HG02763 (cell line): ENCODE data around the gene SPTBN1.

Experiments
- ATAC-seq: cut with Tn5 transposase; IDR thresholded peaks from one replicate; pipeline ENCODE4 v1.9.1; 2021; ENCODE audit warnings: mild to moderate bottlenecking, moderate library complexity; ENCODE audit not compliant: unreplicated experiment

SPTBN1 gene

DNA sequence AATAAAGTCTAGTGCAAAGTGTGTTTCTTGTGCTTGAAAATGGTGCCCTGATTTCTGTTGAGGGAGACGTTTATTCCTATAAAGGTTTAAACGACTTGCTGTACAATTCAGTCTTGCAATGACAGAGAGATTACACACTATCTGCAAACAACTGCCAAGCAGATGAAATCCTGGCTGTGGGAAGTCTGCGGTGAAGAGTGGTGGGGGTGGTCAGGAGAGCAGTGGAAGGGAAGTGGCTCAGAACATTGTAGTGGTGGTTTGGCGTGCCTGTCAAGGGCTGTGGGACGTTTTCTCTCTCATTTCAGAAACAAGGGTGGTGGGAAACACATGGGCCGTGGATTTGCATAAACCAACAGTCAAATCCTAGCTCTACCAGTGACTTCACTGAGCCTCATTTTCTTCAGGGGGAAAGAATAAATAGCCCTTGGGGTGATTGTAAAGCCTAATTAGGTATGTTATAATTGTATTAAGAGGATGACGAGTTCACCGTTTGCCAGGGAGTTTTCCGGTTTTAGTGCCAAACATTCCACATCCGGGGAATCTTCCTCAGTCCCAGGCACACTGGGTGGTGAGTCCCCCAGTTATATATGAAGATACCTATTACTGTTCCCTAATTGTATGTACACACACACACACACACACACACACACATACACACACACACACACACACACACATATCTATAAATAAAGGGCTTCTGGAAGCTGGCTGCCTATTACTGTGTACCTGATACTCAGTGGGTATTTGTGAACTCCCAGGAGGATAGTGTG lies 115.0 kb downstream of the SPTBN1 start:
- peak; percentile 64 for ATAC-seq

DNA sequence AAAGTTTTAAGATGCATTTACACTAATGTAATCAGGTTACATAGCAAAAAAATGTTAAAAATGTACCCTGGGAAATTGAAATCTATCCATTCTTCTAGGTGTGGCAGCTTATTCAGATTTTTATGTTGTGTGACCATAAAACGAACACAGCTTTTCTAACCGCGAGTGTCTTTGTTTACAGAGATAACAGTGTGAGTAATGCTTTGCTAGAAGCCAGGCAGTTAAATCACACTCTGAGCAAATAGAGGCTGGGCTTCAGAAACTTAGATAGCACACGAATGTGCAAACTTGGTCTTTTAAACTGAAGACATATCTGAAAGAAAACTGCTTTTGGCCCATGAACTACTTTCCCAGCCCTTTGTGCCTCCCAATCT lies 116.1 kb downstream of the SPTBN1 start:
- no peak for ATAC-seq

DNA sequence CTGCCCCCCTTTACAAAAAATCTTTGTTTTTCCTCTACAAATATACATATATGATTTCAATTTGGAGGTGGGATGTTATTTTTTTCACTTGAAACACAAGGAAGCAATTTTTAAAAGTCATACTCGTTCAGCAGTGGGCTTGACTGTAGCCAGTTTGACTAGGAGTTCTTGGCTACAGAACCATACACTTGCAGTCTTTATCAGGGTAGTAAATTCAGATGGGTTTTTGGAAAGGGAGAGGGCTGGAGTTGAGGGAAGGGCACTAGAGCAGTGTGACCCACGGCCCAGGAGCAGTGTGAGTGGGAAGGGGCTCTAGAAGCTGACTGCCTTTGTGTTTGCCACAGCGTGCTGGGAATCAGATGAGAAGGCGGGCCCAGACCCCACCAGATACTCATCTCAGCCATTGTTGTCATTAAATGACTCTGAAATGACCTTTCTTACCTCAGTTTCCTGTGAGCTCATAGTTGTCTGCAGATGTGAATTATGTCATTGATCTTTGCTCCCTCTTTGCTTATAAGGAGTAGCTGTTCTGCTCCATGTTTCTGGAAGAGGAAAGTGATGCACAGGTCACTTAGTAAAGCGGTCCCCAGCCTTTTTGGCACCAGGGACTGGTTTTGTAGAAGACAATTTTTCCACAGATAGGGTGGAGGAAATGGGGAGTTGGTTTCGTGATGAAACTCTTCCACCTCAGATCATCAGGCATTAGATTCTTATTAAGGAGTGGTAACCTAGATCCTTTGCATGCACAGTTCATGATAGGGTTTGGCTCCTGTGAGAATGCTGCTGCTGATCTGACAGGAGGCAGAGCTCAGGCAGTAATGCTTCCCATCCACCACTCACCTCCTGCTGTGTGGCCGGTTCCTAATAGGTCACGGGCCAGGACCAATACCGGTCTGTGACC lies 116.8 kb downstream of the SPTBN1 start:
- no peak for ATAC-seq

DNA sequence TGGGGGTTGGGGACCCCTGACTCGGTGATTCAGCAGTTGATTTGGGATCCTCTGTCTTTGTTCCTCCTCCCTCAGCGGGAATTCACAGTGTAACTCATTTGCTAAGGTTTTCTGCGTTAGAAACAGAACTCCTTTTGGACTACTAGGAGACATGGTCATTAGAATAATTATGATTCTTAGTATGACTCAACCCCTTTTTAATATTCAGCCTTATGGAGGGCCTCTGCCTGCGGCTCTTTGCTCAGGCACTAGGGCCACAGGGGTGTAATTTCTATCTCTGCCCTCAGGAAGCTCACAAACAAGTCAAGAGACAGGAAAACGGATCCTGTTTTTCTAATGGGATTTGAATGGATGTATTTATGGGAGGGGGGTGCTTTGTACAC lies 117.4 kb downstream of the SPTBN1 start:
- ATAC-seq: no peak

DNA sequence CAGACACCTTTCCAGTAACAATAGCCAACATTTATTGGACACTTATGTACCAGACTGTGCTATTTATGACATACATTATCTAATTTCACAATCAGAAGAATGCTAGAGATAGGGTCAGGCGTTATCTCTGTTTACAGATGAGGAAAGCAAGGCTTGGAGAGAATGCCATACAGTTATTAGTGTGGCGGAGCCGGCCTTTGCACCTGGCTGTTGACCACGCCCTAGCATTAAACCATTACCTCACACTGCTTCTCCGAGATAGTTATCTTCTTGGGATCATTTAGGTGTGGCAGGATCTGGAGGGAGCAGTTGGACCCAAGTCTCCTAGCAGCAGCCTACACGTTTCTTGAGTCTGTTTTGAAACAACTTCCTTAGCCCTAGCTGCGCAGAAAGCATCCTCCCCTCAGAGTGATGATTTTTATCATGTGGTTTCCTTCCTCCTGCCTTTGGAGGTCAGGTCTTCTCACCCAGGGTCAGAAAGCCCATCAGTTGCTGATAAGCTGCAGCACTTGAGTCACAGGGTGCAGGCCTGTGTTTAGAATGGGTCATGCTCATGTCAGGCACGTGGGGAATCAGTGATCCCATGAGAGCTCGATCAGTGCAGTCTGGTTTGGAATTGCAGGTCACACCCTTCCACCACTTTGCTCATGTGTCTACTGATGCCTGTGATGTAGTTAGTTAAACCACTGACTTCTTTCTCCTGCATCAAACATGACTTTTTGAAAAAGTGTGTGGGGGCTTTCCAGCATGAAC lies 118.2 kb downstream of the SPTBN1 start:
- ATAC-seq: peak; percentile 23

DNA sequence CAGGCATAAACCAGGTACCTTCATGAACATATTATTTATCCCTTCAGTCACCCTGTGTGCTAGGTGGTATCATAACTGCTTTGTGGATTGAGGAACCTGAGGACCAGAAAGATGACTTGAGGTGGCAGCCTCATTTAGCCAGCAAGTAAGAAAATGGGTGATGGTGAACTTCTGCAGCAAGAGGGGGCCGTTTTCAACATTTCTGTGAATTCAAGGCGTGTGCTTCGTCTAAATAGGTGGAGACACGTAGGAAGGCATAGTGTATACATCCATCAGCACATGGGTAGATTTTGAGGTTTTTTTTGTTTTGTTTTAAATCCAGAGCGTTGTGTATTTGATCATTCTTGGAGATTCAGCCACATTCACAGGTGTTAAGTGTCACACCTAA lies 118.7 kb downstream of the SPTBN1 start:
- no peak for ATAC-seq

DNA sequence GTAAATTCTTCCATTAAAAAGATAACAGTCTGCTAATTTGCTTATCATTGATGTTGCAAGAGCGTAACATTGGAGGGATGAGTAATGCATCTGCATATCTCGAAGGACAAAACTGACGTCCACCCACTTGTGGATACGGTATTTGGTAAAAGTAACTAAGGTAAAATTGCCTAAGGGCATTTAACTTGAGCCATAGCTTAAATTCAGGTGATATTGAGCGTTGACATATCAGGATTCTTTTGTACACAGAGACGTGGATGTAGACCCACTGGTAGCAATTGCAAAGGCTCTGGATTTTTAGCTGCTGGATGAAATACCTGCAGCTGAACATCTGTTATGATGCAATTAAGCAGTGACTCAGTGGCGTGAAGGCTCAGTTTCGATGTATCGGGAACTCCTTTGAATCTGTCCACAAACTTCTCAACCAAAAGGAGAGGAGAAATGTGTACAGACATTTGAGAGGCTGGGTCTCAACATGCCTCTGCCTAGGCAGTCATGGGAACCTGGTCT lies 119.3 kb downstream of the SPTBN1 start:
- no peak for ATAC-seq

DNA sequence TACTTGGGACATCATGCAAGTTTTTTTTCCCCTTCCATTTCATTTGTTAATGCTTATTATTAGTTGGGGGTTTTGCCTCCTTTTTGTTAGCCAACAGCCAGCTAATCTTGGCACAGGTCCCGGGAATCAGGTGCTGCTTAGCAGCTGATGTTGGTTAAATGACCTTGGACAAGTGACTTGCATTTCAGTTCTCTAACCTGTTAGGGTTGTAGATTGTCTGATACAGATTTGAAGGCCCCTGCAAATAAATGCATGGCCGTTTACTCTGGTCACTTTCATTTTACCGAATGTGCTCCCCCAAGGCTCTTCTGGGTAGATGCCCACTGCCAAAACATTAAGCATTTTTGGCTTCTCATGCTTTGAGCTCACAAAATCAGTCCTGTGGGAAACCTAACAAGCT lies 120.9 kb downstream of the SPTBN1 start:
- no peak for ATAC-seq

DNA sequence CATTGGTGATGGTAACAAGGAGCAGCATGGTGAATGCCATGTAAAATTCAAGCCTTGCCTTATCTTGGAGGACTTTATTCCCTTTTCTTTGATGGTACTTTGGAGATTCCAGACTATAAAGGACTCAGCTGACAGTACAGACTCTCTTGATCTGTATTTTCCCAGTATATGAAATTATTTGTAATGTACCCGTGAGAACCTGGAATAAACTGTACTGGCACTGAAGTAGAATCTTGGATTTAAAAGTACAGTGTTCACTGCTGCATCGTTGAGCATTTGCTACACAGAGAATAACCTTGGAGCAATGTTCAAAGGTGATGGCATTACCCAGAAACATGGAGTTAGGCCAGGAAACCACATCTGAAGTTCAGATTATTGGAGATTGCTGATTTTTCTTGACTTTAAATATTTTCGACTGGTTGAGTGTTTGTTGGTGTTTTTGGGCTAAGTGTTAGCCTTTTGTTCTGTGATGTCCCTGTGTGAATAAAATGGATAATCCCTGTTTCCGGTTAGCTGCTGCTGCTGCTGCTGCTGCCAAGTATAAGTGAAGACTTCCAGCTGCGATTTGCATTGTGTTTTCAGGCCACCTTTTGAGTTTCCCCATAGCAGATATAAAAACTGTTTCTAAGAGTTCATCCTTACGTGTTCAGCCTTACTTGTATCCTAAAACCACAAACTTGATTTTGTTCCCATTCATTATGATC lies 122.0 kb downstream of the SPTBN1 start:
- ATAC-seq: no peak

DNA sequence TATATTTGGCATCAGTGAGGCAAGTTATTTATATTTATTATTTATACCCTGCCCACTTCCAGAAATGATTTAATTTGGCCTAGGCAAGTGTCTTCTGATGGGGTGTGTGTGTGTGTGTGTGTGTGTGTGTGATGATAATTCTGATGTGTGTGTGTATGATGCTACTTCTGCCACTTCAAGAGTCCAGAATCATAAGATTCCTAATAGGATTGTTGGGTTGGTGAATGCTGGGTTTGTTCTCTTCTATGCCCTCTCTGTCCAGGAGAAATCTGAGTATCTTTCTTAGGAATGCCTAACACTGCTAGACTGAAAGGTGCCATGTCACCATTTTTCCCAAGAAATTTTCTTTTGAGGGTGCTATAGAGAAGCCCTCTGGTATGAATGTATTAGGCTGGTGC lies 122.5 kb downstream of the SPTBN1 start:
- ATAC-seq: no peak

DNA sequence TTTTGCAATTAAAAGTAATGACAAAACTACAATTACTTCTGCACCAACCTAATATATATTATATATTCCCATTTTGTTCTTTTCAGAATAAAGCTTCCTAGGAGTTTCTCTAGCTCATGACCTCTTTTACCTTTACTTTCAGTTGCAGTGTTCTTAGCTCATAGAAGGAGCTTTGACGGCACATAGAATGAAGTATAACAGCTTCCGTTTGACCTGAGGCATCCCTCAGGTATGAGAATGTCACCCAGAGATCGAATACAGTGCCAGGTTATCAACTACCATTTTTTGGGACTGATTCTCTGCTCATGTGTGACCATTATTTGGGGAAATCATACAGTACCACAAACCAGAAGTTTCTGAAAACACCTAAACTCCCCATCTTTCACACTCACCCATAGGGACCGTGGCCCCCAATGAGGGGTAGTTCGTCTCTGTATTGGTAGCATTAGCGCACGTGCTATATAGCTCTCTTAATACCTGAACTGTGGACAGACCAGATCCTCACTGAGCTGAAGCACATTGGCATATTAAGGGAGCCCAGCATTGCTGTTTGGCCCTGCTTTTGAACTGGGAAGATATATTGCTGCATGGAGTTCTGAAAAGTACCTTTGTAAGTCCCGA lies 123.0 kb downstream of the SPTBN1 start:
- ATAC-seq: no peak

DNA sequence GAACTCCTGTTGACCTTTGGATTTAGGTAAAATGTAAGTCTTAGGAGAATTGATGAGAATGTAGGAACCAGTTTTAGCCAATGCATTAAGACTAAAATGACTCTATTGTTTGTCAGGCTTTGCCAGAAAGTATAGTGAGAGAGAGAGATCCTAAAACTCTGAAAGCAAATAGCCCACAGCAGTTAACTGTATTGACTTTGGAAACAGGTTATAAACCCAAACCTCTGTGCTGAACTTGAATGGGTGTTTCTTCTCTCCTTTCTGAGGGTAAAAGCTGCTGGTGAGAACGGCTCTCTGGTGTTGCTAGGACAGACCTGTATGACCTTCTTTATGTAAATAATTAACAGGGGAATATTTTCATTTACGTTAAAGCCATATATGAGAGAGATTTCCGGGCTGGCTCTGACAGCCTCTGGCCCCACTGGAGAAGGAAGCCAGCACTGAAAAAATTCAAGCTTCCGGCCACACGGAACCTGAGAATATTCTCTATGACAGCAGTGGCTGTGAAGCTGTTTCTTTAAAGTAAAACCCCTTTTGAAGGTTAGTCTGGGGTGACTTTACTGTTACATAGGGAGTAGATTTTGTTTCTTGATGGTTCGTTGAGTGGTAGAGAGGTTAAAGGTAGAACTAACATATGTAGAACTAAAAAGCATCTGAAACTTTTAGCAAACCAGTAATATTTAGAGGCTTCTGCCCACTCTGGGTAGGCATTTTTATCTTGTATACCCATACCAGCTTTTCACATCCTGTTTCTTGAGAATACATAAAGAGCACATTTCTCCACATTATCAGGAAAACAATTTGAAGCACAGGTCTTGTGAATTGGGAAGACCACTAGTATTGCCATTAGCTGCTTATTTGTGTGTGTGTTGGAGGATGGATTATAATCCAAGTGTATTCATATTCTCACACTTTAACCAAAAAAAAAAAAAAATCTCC lies 123.8 kb downstream of the SPTBN1 start:
- ATAC-seq: peak; percentile 79

DNA sequence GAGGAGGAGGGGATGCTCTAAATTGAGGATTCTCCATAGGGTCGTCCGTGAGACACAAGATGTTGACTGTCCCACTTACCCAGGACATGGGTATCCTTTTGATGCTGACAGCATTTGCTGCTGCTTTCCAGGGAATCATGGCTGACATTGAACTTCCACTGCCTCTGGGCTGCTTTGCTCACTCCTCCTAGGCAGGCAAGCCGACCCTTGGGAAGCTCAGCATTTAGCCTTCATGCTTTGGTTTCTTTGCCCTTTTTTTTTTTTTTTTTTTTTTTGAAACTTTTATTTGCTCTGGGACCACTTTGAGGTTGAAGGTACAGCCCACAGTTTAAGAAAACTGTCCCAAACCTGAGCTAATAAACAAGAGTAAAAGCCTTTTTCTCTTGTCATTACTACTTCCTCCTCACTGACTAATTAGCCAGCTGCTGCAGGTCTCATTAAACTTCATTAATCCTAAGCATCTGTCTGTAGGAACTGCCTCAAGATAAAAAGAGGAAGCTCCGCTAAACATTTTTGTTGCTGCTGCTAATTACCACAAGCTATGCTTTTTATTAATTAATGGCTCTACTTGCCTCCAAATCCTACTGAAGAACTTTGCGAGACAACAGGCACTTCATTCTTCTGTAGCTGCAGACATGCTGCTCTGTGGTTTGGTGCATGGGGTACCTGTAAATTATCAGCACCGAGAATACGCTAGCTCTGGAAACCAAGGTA lies 125.4 kb downstream of the SPTBN1 start:
- no peak for ATAC-seq

DNA sequence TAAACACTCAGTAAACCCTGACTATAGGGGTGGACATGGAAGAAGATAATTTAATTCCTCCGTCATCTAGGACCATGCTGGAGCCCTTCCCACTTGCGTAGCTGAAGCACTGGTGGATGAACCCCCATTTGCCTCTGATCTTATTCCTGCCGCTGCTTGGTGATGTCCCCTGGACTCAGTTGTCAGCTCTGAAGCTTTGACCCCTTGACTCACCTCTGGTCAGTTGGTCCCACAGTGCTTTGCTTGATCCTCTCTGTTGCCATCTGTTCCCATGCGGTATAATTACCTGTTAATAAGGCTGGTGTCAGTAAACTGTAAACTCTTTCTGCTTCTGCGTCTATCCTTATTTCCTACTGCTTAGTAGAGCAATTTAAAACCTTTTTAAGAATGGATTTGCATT lies 126.9 kb downstream of the SPTBN1 start:
- ATAC-seq: no peak

DNA sequence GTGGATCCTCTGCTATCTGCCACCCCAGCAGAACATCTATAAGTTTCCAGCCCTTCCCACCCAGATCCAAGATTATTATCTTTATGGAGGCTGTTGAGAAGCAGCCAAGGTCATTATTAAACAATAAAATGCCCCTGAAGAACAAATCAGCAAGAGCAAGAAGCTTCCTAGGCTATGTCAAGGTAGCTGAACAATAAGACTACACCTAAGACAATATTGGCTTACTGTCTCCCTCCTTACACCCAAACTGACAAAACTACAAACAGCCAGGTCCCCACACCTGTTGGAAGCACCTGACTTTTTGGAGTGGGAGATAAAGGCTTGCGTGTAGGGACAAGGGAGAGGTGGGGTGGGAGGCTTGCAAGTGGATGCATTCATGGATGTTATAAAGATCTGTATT lies 128.5 kb downstream of the SPTBN1 start:
- no peak for ATAC-seq

DNA sequence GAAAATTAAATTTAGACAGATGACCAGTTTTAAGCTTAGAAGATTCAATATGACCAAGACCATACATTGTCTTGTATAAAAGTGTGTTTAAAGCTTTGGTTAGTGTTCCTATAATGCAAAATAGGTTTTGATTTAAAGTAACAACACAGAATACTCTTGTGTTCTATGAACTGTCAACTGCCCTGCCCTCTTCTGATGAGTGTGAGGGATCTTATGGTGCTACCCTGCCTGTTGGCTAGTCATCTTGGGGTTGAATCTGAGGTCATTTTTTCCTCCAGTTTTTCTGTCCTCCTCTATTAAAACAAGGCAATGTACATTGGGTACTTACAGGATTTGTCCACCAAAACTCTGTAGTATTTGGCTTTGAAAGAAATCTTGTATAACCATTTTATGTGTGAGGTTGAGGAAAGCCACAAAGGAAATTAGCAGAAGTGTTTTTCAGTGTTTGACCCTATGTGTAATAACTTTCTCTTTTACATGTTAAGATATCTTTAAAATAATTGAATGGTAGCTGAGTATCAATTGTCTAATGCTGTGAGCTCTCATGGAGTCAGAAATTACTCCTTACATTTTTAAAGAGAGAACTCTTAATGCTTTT lies 129.1 kb downstream of the SPTBN1 start:
- ATAC-seq: no peak

DNA sequence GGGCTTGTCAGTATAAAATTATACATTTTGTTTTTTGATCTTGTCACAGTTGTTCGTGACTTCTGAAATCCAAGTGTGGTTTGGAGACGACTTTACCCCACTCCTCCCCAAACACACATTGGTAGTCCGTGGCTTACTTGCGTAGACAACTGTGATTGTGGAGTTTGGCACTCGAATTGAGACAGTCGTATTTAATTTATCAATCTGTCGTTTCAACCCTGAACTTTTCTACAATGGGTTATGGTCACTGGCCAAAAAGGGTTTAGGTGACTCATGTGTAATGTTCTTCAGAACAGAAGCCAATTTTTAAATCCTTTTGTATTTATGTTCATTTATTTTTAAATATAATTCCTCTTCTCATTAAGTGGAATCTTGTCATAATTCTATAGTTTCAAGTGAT lies 129.9 kb downstream of the SPTBN1 start:
- no peak for ATAC-seq

DNA sequence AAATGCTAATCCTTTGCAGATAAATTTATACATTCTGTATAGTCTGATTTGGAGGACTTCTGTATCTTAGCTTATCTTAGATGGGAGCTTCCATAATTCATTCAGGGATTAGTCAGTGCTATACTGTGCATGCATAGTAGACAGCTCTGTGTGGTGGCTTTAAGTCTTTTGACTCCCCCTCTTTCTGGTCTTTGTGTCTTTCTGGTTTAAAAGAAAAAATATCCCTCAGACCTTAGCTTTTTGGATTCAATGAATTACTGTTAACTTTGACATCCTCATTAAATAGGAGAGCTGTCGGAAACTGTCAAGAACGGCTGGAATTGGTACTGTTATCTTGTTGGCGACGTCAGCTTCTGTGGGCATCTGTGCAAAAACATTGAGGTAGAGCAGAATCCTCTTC lies 130.4 kb downstream of the SPTBN1 start:
- ATAC-seq: no peak
